Measurements from ENCODE around the gene LPIN1. TPM values are rescaled to one million over a fixed set of nuclear protein-coding genes. Genes with fewer than 3 reads are reported as not detected.

LPIN1 gene
- total RNA-seq, 1 donor from 2014 or later, result 23.4 TPM

GRCh38 chr2:11705063-11705462 lies 41.4 kb upstream of the LPIN1 start:
- FAIRE-seq (no peak), DNase-seq (ENCODE audit: low read depth) (no peak)
- H4K20me1 ChIP-seq (ENCODE audit: insufficient read depth, low read length), result no peaks in the 10 kb centered on the region
- no peak overlapping the region for H3K27ac ChIP-seq (ENCODE audit: low read depth, low read length)
- no peak overlapping the region for H3K9ac ChIP-seq (ENCODE audit: low read length)
- peaks cover 5% of the 10 kb centered on the region for H3K36me3 Mint-ChIP-seq (ENCODE audit: low read depth, unreplicated experiment)
- peaks cover 12% of the 10 kb centered on the region for H3K4me1 ChIP-seq (ENCODE audit: insufficient read depth, low read length)
- no peak overlapping the region for H3K4me3 Mint-ChIP-seq (ENCODE audit: unreplicated experiment)
- peaks cover 11% of the 10 kb centered on the region for H3K27me3 Mint-ChIP-seq (ENCODE audit: low read depth, unreplicated experiment)
- H3K36me3 ChIP-seq (ENCODE audit: insufficient read depth, low read length), result no peaks in the 10 kb centered on the region
- no peak for TF ChIP-seq CTCF (IDR thresholded peaks at IDR 0.05; ENCODE audit: insufficient read depth, low read depth, low read length)
- peaks cover 17% of the 10 kb centered on the region for H3K9me3 Mint-ChIP-seq (ENCODE audit: unreplicated experiment)
- no peaks in the 10 kb centered on the region for H3K27me3 ChIP-seq (ENCODE audit: insufficient read depth, low read length)
- no peak overlapping the region for H2AFZ ChIP-seq (ENCODE audit: low read depth, low read length)
- no peaks in the 10 kb centered on the region for H3K79me2 ChIP-seq (ENCODE audit: insufficient read depth, low read length)
- H3K27ac Mint-ChIP-seq (ENCODE audit: unreplicated experiment), result no peak overlapping the region
- no peak overlapping the region for H3K4me2 ChIP-seq (ENCODE audit: low read length)
- no peak overlapping the region for H3K4me3 ChIP-seq (ENCODE audit: insufficient read depth, low read depth, low read length)
- no peaks in the 10 kb centered on the region for H3K9me3 ChIP-seq (ENCODE audit: insufficient read depth, low read depth, low read length)
- H3K4me1 Mint-ChIP-seq (ENCODE audit: low read depth, unreplicated experiment), result peaks cover 7% of the 10 kb centered on the region

GRCh38 chr2:11705711-11706110 lies 40.7 kb upstream of the LPIN1 start:
- H3K9me3 ChIP-seq (ENCODE audit: insufficient read depth, low read depth, low read length), result no peaks in the 10 kb centered on the region
- H3K27me3 Mint-ChIP-seq (ENCODE audit: low read depth, unreplicated experiment), result peaks cover 11% of the 10 kb centered on the region
- peaks cover 5% of the 10 kb centered on the region for H3K36me3 Mint-ChIP-seq (ENCODE audit: low read depth, unreplicated experiment)
- DNase-seq (ENCODE audit: low read depth) (no peak), FAIRE-seq (no peak)
- no peak overlapping the region for H3K4me3 Mint-ChIP-seq (ENCODE audit: unreplicated experiment)
- peaks cover 17% of the 10 kb centered on the region for H3K9me3 Mint-ChIP-seq (ENCODE audit: unreplicated experiment)
- H3K4me2 ChIP-seq (ENCODE audit: low read length), result no peak overlapping the region
- no peaks in the 10 kb centered on the region for H3K79me2 ChIP-seq (ENCODE audit: insufficient read depth, low read length)
- peaks cover 8% of the 10 kb centered on the region for H3K4me1 Mint-ChIP-seq (ENCODE audit: low read depth, unreplicated experiment)
- no peaks in the 10 kb centered on the region for H4K20me1 ChIP-seq (ENCODE audit: insufficient read depth, low read length)
- no peaks in the 10 kb centered on the region for H3K36me3 ChIP-seq (ENCODE audit: insufficient read depth, low read length)
- H3K4me1 ChIP-seq (ENCODE audit: insufficient read depth, low read length), result peaks cover 18% of the 10 kb centered on the region
- H3K4me3 ChIP-seq (ENCODE audit: insufficient read depth, low read depth, low read length), result no peak overlapping the region
- no peak overlapping the region for H3K27ac Mint-ChIP-seq (ENCODE audit: unreplicated experiment)
- H2AFZ ChIP-seq (ENCODE audit: low read depth, low read length), result no peak overlapping the region
- TF ChIP-seq CTCF (IDR thresholded peaks at IDR 0.05; ENCODE audit: insufficient read depth, low read depth, low read length) (no peak), EZH2 (IDR thresholded peaks at IDR 0.05; ENCODE audit: insufficient read depth, low read length) (no peak)
- no peak overlapping the region for H3K9ac ChIP-seq (ENCODE audit: low read length)
- no peak overlapping the region for H3K27ac ChIP-seq (ENCODE audit: low read depth, low read length)
- no peaks in the 10 kb centered on the region for H3K27me3 ChIP-seq (ENCODE audit: insufficient read depth, low read length)

GRCh38 chr2:11708106-11708505 lies 38.3 kb upstream of the LPIN1 start:
- Histone ChIP-seq H3K4me1 (ENCODE audit: insufficient read depth, low read length) (peaks cover 18% of the 10 kb centered on the region), H3K9me3 (ENCODE audit: insufficient read depth, low read depth, low read length) (no peaks in the 10 kb centered on the region), H3K4me2 (ENCODE audit: low read length) (no peak overlapping the region), H3K79me2 (ENCODE audit: insufficient read depth, low read length) (no peaks in the 10 kb centered on the region), H4K20me1 (ENCODE audit: insufficient read depth, low read length) (no peaks in the 10 kb centered on the region), H3K4me3 (ENCODE audit: insufficient read depth, low read depth, low read length) (no peak overlapping the region), H3K27ac (ENCODE audit: low read depth, low read length) (no peak overlapping the region), H3K27me3 (ENCODE audit: insufficient read depth, low read length) (no peaks in the 10 kb centered on the region), H3K9ac (ENCODE audit: low read length) (no peak overlapping the region), H3K36me3 (ENCODE audit: insufficient read depth, low read length) (no peaks in the 10 kb centered on the region), H2AFZ (ENCODE audit: low read depth, low read length) (no peak overlapping the region)
- H3K27me3 Mint-ChIP-seq (ENCODE audit: low read depth, unreplicated experiment), result peaks cover 11% of the 10 kb centered on the region
- peaks cover 5% of the 10 kb centered on the region for H3K36me3 Mint-ChIP-seq (ENCODE audit: low read depth, unreplicated experiment)
- H3K4me1 Mint-ChIP-seq (ENCODE audit: low read depth, unreplicated experiment), result peaks cover 8% of the 10 kb centered on the region
- no peak for TF ChIP-seq CTCF (IDR thresholded peaks at IDR 0.05; ENCODE audit: insufficient read depth, low read depth, low read length)
- TF ChIP-seq EZH2 (IDR thresholded peaks at IDR 0.05; ENCODE audit: insufficient read depth, low read length), result no peak
- no peak overlapping the region for H3K4me3 Mint-ChIP-seq (ENCODE audit: unreplicated experiment)
- peaks cover 17% of the 10 kb centered on the region for H3K9me3 Mint-ChIP-seq (ENCODE audit: unreplicated experiment)
- H3K27ac Mint-ChIP-seq (ENCODE audit: unreplicated experiment), result no peak overlapping the region
- FAIRE-seq (no peak), DNase-seq (ENCODE audit: low read depth) (no peak)
